HepG2 (cell line): ENCODE measurements around the gene HABP4. TPM values are rescaled to one million over a fixed set of nuclear protein-coding genes. Genes with fewer than 3 reads are reported as not detected.

ENCODE experiments used
- ADNP ChIP-seq: sonication (generic); formaldehyde crosslinking; IDR thresholded peaks from 2 replicates; pipeline ENCODE4 v1.4.0; 2020; ENCODE audit warnings: missing genetic modification reagents
- BRCA1 ChIP-seq: sonication (generic); formaldehyde crosslinking; IDR thresholded peaks from 2 replicates; pipeline ENCODE4 v1.4.0; 2020; ENCODE audit warnings: missing genetic modification reagents
- CAMTA2 ChIP-seq: sonication (generic); formaldehyde crosslinking; IDR thresholded peaks from 2 replicates; pipeline ENCODE4 v1.4.0; 2020; ENCODE audit warnings: mild to moderate bottlenecking, missing genetic modification reagents, borderline replicate concordance
- CC2D1A ChIP-seq: sonication (generic); formaldehyde crosslinking; IDR thresholded peaks from 2 replicates; pipeline ENCODE4 v1.8.1; 2023; ENCODE audit warnings: mild to moderate bottlenecking, missing genetic modification reagents
- DPF2 ChIP-seq: sonication (generic); formaldehyde crosslinking; IDR thresholded peaks from 2 replicates; pipeline ENCODE4 v1.4.0; 2020; ENCODE audit warnings: mild to moderate bottlenecking, low read depth, missing genetic modification reagents, borderline replicate concordance
- ELF3 ChIP-seq: IDR thresholded peaks from 2 replicates; pipeline ENCODE4 v1.6.1; 2016; ENCODE audit warnings: missing genetic modification reagents, missing compliant biosample characterization
- EP300 ChIP-seq, 3 experiments: sonication (generic) in 1 of 3; formaldehyde crosslinking in 1 of 3; IDR thresholded peaks; 2 replicates each; pipeline versions ENCODE4 v1.5.1 to v1.6.1; 2011 to 2020; ENCODE audit warnings: low read depth in 2 of 3, low read length in 2 of 3, borderline replicate concordance in 1 of 3, improper control_type of control experiment in 1 of 3, mild to moderate bottlenecking in 1 of 3, missing genetic modification reagents in 1 of 3, moderate library complexity in 1 of 3
- GATAD1 ChIP-seq: IDR thresholded peaks from 2 replicates; pipeline ENCODE4 v1.6.1; 2016; ENCODE audit warnings: missing genetic modification reagents, missing compliant biosample characterization
- HHEX ChIP-seq: IDR thresholded peaks from 2 replicates; pipeline ENCODE4 v1.6.1; 2016; ENCODE audit warnings: control low read depth
- KDM2A ChIP-seq: sonication (generic); formaldehyde crosslinking; IDR thresholded peaks from 2 replicates; pipeline ENCODE4 v1.4.0; 2020; ENCODE audit warnings: low read depth, missing genetic modification reagents, borderline replicate concordance
- KLF11 ChIP-seq: IDR thresholded peaks from 2 replicates; pipeline ENCODE4 v1.6.1; 2016; ENCODE audit warnings: missing compliant biosample characterization
- MAFK ChIP-seq, 2 experiments: IDR thresholded peaks in 1 of 2; conservative IDR thresholded peaks in 1 of 2; 2 replicates each; pipeline ENCODE4 v1.6.1; 2011; ENCODE audit warnings: improper control_type of control experiment in 2 of 2, low read length in 2 of 2
- NFKB2 ChIP-seq: sonication (generic); formaldehyde crosslinking; IDR thresholded peaks from 2 replicates; pipeline ENCODE4 v1.4.0; 2020; ENCODE audit warnings: missing genetic modification reagents, borderline replicate concordance
- NR2F6 ChIP-seq, 2 experiments: IDR thresholded peaks; 2 replicates each; pipeline ENCODE4 v1.6.1; 2016; ENCODE audit warnings: antibody characterized with exemption in 1 of 2, mild to moderate bottlenecking in 1 of 2
- NRL ChIP-seq: sonication (generic); formaldehyde crosslinking; IDR thresholded peaks from 2 replicates; pipeline ENCODE4 v1.5.0; 2020; ENCODE audit warnings: missing genetic modification reagents, mild to moderate bottlenecking, moderate library complexity, borderline replicate concordance
- ONECUT2 ChIP-seq: sonication (generic); formaldehyde crosslinking; IDR thresholded peaks from 2 replicates; pipeline ENCODE4 v1.4.0; 2020; ENCODE audit warnings: missing genetic modification reagents
- REPIN1 ChIP-seq: sonication (generic); formaldehyde crosslinking; IDR thresholded peaks from 2 replicates; pipeline ENCODE4 v1.8.0; 2022; ENCODE audit warnings: missing genetic modification reagents, low read depth, mild to moderate bottlenecking, borderline replicate concordance
- TBX2 ChIP-seq: sonication (generic); formaldehyde crosslinking; IDR thresholded peaks from 2 replicates; pipeline ENCODE4 v1.5.0; 2020; ENCODE audit warnings: missing genetic modification reagents, mild to moderate bottlenecking, borderline replicate concordance
- ZFP36L2 ChIP-seq: sonication (generic); formaldehyde crosslinking; IDR thresholded peaks from 2 replicates; pipeline ENCODE4 v1.4.0; 2020; ENCODE audit warnings: missing genetic modification reagents
- ZKSCAN8 ChIP-seq: IDR thresholded peaks from 2 replicates; pipeline ENCODE4 v1.6.1; 2016; ENCODE audit warnings: borderline replicate concordance, missing genetic modification reagents, missing compliant biosample characterization
- ZNF562 ChIP-seq: sonication (generic); formaldehyde crosslinking; IDR thresholded peaks from 2 replicates; pipeline ENCODE4 v1.8.0; 2022; ENCODE audit warnings: missing genetic modification reagents, borderline replicate concordance
- ZNF569 ChIP-seq: sonication (generic); formaldehyde crosslinking; IDR thresholded peaks from 2 replicates; pipeline ENCODE4 v1.5.0; 2020; ENCODE audit warnings: mild to moderate bottlenecking, missing genetic modification reagents, moderate library complexity, borderline replicate concordance
- ZNF589 ChIP-seq: sonication (generic); formaldehyde crosslinking; conservative IDR thresholded peaks from 2 replicates; pipeline ENCODE4 v1.8.0; 2022; ENCODE audit warnings: mild to moderate bottlenecking, moderate library complexity, missing genetic modification reagents
- ZSCAN20 ChIP-seq: sonication (generic); formaldehyde crosslinking; IDR thresholded peaks from 2 replicates; pipeline ENCODE4 v1.4.0; 2020; ENCODE audit warnings: missing genetic modification reagents, mild to moderate bottlenecking, borderline replicate concordance
- polyA plus RNA-seq, 8 experiments: library from polyadenylated mRNA; depleted of rRNA in 3 of 8; stranded (reverse) in 7 of 8; unstranded in 1 of 8; fragments of >200 nt; fragmentation: Illumina TruSeq in 4 of 8; extraction: Trizol in 4 of 8; gene quantifications; 2 replicates each; pipeline versions ENCODE4 v1.2.1 to v1.2.3, GENCODE V29; 2011 to 2016; ENCODE audit warnings: low read depth in 4 of 8, missing spikeins in 1 of 8, mixed read lengths in 1 of 8; ENCODE audit not compliant: insufficient read depth in 1 of 8
- total RNA-seq, 5 experiments: library from RNA; depleted of rRNA; stranded (reverse); fragments of >200 nt; fragmentation: Illumina TruSeq; extraction: Trizol; gene quantifications; 2 replicates each; pipeline ENCODE4 v1.2.3, GENCODE V29; 2016; ENCODE audit warnings: low read depth in 1 of 5
- TF ChIP-seq, protein P1 (sequence below): sonication (generic); formaldehyde crosslinking; IDR thresholded peaks from 2 replicates; pipeline ENCODE4 v1.4.0; 2020; ENCODE audit warnings: mild to moderate bottlenecking, missing genetic modification reagents
- TF ChIP-seq, protein P2 (sequence below): sonication (generic); formaldehyde crosslinking; conservative IDR thresholded peaks from 2 replicates; pipeline ENCODE4 v1.8.1; 2023; ENCODE audit warnings: missing genetic modification reagents
- TF ChIP-seq, protein P3 (sequence below): sonication (generic); formaldehyde crosslinking; IDR thresholded peaks from 2 replicates; pipeline ENCODE4 v1.5.1; 2020; ENCODE audit warnings: missing genetic modification reagents, mild to moderate bottlenecking, borderline replicate concordance

HABP4 gene
- total and polyA plus RNA-seq, 2 of the 13 experiments (the other 11 are each of a cell fraction or from before 2014, with no cell fraction given) = 14.3 to 26.6 TPM

DNA sequence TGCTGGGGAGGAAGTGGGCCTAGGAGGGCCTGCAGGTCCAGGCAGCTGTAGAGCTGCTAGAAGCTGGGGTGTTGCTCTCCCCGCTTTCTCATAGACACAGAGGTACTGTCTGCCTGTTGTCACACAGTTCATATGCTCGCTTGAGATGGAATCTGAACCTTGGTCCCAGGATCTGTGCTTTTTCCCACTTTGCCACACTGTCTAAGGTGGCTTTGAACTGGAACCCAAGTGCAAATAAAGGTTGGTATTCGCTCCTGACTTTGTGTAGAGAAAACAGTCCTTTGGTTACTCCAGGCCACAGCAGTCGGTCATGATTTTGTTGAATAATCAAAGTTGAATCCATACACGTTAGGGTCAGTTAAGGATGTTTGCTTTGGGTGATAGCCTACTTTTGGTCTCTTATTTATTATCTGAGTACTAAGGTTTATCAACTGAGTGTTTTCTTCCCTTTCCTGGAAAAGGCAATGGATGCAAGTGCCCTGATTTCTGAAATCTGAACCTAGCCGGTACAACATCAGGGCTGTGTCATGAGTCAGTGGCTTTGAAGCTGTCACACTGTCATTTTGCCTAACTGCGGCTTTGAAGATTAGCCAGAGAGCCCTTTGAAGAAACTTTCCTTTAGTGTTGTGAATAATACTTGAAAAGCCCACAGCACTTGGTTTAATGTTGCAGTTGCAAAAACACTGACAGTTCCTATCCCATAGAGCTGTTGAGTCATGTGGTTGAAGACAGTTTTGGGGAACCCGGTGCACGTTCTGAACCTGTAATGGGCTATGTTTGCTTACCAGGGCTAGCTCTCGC is 41.3 kb downstream of the HABP4 start (continued):
- TF ChIP-seq CC2D1A (no peak), EP300 (IDR thresholded peaks at IDR 0.05; ENCODE audit: low read depth in 2 of 2, low read length in 2 of 2) (peak in 1 of 2 experiments; percentile 89), EP300 (CRISPR knock-in tag; IDR thresholded peaks at IDR 0.05; ENCODE audit: borderline replicate concordance) (peak; percentile 89), MAFK (conservative IDR thresholded peaks at IDR 0.05 in 1 of 2, IDR thresholded peaks at IDR 0.05 in 1 of 2; ENCODE audit: low read length in 2 of 2) (peak; percentile 13 to 21; a peak in 2 of 4 replicates), BRCA1 (no peak), CAMTA2 (CRISPR knock-in tag) (no peak), ELF3 (CRISPR knock-in tag) (peak; percentile 78), HHEX (CRISPR knock-in tag) (peak; percentile 45; the same call in 1 of the 2 replicates), ZNF589 (CRISPR knock-in tag) (peak; percentile 76), KDM2A (peak; percentile 33; the same call in 1 of the 2 replicates), NRL (CRISPR knock-in tag) (no peak), ZKSCAN8 (CRISPR knock-in tag) (peak; percentile 73; the same call in 1 of the 2 replicates), DPF2 (CRISPR knock-in tag) (peak; percentile 62), REPIN1 (peak; percentile 78; the same call in 1 of the 2 replicates), NR2F6 (IDR thresholded peaks at IDR 0.05) (peak; percentile 88), NR2F6 (CRISPR knock-in tag; IDR thresholded peaks at IDR 0.05) (peak; percentile 65), KLF11 (no peak), TBX2 (peak; percentile 93), ZFP36L2 (CRISPR knock-in tag) (no peak), ZSCAN20 (CRISPR knock-in tag) (no peak), GATAD1 (CRISPR knock-in tag) (peak; percentile 47), ADNP (CRISPR knock-in tag) (no peak), ZNF562 (CRISPR knock-in tag) (no peak), ZNF569 (CRISPR knock-in tag) (no peak), ONECUT2 (CRISPR knock-in tag) (0 out of 2 replicates have a peak, but pooled peaks have one; percentile 21), NFKB2 (no peak)
- TF ChIP-seq, protein P1, sequence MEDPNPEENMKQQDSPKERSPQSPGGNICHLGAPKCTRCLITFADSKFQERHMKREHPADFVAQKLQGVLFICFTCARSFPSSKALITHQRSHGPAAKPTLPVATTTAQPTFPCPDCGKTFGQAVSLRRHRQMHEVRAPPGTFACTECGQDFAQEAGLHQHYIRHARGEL (CRISPR knock-in tag) = no peak
- TF ChIP-seq, protein P2, sequence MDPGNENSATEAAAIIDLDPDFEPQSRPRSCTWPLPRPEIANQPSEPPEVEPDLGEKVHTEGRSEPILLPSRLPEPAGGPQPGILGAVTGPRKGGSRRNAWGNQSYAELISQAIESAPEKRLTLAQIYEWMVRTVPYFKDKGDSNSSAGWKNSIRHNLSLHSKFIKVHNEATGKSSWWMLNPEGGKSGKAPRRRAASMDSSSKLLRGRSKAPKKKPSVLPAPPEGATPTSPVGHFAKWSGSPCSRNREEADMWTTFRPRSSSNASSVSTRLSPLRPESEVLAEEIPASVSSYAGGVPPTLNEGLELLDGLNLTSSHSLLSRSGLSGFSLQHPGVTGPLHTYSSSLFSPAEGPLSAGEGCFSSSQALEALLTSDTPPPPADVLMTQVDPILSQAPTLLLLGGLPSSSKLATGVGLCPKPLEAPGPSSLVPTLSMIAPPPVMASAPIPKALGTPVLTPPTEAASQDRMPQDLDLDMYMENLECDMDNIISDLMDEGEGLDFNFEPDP (CRISPR knock-in tag) = no peak
- TF ChIP-seq, protein P3, sequence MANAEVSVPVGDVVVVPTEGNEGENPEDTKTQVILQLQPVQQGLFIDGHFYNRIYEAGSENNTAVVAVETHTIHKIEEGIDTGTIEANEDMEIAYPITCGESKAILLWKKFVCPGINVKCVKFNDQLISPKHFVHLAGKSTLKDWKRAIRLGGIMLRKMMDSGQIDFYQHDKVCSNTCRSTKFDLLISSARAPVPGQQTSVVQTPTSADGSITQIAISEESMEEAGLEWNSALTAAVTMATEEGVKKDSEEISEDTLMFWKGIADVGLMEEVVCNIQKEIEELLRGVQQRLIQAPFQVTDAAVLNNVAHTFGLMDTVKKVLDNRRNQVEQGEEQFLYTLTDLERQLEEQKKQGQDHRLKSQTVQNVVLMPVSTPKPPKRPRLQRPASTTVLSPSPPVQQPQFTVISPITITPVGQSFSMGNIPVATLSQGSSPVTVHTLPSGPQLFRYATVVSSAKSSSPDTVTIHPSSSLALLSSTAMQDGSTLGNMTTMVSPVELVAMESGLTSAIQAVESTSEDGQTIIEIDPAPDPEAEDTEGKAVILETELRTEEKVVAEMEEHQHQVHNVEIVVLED = peak; percentile 51; the same call in 1 of the 2 replicates
